ELF-1 (cell line): Measurements from ENCODE around the gene SKAP1.
"Not testable (repeated sequence)": the region's sequence is repeated elsewhere in the genome, so short reads cannot be mapped to it uniquely, and the experiment has no call there.

Experiments used
- DNase-seq: peaks from one replicate; pipeline ENCODE4 v3.0.0-alpha.2; 2016; ENCODE audit warnings: low read depth, low spot score

SKAP1 gene

GRCh38 chr17:48328457-48328856 is 101.6 kb downstream of the SKAP1 start:
- no peak for DNase-seq

- no peak for DNase-seq
Measured at GRCh38 chr17:48326310-48326709, 103.7 kb downstream of the SKAP1 start.

GRCh38 chr17:48322060-48322459 is 108.0 kb downstream of the SKAP1 start:
- no peak for DNase-seq

- DNase-seq = no peak
Measured at GRCh38 chr17:48317732-48318131, 112.3 kb downstream of the SKAP1 start.

- DNase-seq = no peak
Measured at GRCh38 chr17:48314716-48315115, 115.3 kb downstream of the SKAP1 start.

GRCh38 chr17:48313096-48313755 is 116.8 kb downstream of the SKAP1 start:
- no peak for DNase-seq

- DNase-seq = no peak
Measured at GRCh38 chr17:48311324-48311723, 118.7 kb downstream of the SKAP1 start.

- peak; percentile 11 for DNase-seq
Measured at GRCh38 chr17:48310748-48311213, 119.2 kb downstream of the SKAP1 start.

GRCh38 chr17:48308581-48308980 is 121.4 kb downstream of the SKAP1 start:
- no peak for DNase-seq

- peak; percentile 57 for DNase-seq
Measured at GRCh38 chr17:48307814-48308411, 122.1 kb downstream of the SKAP1 start.

- DNase-seq = no peak
Measured at GRCh38 chr17:48307255-48307654, 122.8 kb downstream of the SKAP1 start.

- no peak for DNase-seq
Measured at GRCh38 chr17:48301002-48301401, 129.0 kb downstream of the SKAP1 start.

GRCh38 chr17:48299760-48300159 is 130.3 kb downstream of the SKAP1 start:
- DNase-seq = no peak

- no peak for DNase-seq
Measured at GRCh38 chr17:48297825-48298224, 132.2 kb downstream of the SKAP1 start.

GRCh38 chr17:48296453-48296852 is 133.6 kb downstream of the SKAP1 start:
- no peak for DNase-seq

GRCh38 chr17:48295362-48296288 is 134.4 kb downstream of the SKAP1 start:
- no peak for DNase-seq

GRCh38 chr17:48294806-48295361 is 135.1 kb downstream of the SKAP1 start:
- DNase-seq = no peak

GRCh38 chr17:48294020-48294805 is 135.8 kb downstream of the SKAP1 start:
- DNase-seq = no peak

GRCh38 chr17:48293319-48294019 is 136.5 kb downstream of the SKAP1 start:
- no peak for DNase-seq

- no peak for DNase-seq
Measured at GRCh38 chr17:48290378-48290777, 139.6 kb downstream of the SKAP1 start.

- DNase-seq = not testable (repeated sequence)
Measured at GRCh38 chr17:48286917-48287316, 143.1 kb downstream of the SKAP1 start.
